DOHH2 (cell line): ENCODE measurements around the gene PHYKPL.

Experiments
- EZH2phosphoT487 ChIP-seq: fragments of 200-600 bp; sonication (generic); IDR thresholded peaks from 2 replicates; pipeline ENCODE4 v1.6.1; 2017; ENCODE audit warnings: borderline replicate concordance, mild to moderate bottlenecking, antibody characterized with exemption, low read length, moderate library complexity, mixed read lengths
- TF ChIP-seq, protein P1 (sequence below): fragments of 200-600 bp; sonication (generic); IDR thresholded peaks from one replicate; pipeline ENCODE4 v1.5.1; 2014; ENCODE audit warnings: antibody characterized with exemption, mild to moderate bottlenecking, low read depth, low read length; ENCODE audit not compliant: poor library complexity, severe bottlenecking

DNA sequence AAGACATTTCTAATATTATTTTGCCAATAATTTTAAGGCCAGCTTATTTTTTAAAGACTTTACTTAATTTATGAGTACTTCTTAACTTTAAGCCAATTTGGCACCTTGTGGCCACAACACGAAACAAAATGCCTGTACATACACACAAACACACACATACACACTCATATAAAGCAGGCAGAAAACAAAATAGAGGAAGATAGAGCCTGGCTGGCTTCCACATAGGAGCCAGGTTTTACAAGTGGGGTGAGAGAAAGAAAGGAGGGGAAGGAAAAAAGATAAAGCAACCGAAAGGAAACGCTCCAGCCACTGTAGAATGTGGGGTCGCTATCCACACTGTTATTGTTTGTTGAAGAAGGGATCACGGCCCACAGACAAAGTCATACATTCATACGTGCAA, 55.8 kb downstream of the PHYKPL start:
- TF ChIP-seq, protein P1, sequence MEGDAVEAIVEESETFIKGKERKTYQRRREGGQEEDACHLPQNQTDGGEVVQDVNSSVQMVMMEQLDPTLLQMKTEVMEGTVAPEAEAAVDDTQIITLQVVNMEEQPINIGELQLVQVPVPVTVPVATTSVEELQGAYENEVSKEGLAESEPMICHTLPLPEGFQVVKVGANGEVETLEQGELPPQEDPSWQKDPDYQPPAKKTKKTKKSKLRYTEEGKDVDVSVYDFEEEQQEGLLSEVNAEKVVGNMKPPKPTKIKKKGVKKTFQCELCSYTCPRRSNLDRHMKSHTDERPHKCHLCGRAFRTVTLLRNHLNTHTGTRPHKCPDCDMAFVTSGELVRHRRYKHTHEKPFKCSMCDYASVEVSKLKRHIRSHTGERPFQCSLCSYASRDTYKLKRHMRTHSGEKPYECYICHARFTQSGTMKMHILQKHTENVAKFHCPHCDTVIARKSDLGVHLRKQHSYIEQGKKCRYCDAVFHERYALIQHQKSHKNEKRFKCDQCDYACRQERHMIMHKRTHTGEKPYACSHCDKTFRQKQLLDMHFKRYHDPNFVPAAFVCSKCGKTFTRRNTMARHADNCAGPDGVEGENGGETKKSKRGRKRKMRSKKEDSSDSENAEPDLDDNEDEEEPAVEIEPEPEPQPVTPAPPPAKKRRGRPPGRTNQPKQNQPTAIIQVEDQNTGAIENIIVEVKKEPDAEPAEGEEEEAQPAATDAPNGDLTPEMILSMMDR: no peak
- no peak for TF ChIP-seq EZH2phosphoT487
